Measurements from ENCODE around the gene MPPED1. TPM values are rescaled to one million over a fixed set of nuclear protein-coding genes. Genes with fewer than 3 reads are reported as not detected.

MPPED1 gene
- polyA plus RNA-seq, 1 experiment: not detected

GRCh38 chr22:43377896-43378704, 33.7 kb upstream of the MPPED1 start:
- ChIA-PET POLR2A (no interaction called here), CTCF (interaction anchor here (0.6 to 1.9 kb wide), 5 partner anchors 8 to 147 kb away, joined by 3 to 8 read pairs (median 4); no protein-coding TSS in a partner anchor)
- no peak for TF ChIP-seq CTCF (IDR thresholded peaks at IDR 0.05; ENCODE audit: low read depth, low read length)

DNA sequence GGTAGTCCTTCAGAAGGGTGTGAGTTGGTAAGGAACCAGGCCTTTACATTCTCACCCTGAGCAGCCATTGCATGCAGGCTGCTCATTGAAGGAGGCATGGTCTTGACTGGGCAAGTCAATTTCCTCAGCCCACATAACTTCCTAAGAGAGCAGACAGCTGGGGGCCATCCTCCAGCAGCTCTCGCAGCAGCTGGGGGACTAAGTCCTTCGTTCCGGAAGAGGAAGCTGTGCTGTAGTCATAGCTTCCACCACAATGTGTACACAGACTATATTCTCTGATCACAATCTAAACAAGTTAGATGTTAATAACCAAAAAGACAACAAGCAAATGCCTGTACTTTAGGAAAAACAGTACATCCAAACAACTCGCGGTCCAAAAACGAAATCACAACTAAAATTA, 30.1 kb upstream of the MPPED1 start:
- ChIA-PET CTCF (interaction anchor here (1.3 kb wide), 1 partner anchor 35 kb away, joined by 4 read pairs; no protein-coding TSS in a partner anchor), POLR2A (no interaction called here)
- TF ChIP-seq CTCF (IDR thresholded peaks at IDR 0.05; ENCODE audit: low read depth, low read length): no peak
- DNase-seq (ENCODE audit: low read depth, low spot score): no peak
- Histone ChIP-seq H3K9me3 (ENCODE audit: control insufficient read depth, insufficient read depth, low read length) (no peaks in the 10 kb centered on the region), H3K27me3 (ENCODE audit: control insufficient read depth, insufficient read depth, low read length) (peaks cover 13% of the 10 kb centered on the region), H3K27ac (ENCODE audit: low read depth, low read length) (no peak overlapping the region), H3K4me3 (ENCODE audit: low read depth, low read length) (no peak overlapping the region)

More at GRCh38 chr22:43377896-43378704, 33.7 kb upstream of the MPPED1 start:
- DNase-seq (ENCODE audit: low read depth, low spot score): no peak
- H3K27me3 ChIP-seq (ENCODE audit: control insufficient read depth, insufficient read depth, low read length): peaks cover 13% of the 10 kb centered on the region
- no peak overlapping the region for H3K4me3 ChIP-seq (ENCODE audit: low read depth, low read length)
- no peak overlapping the region for H3K27ac ChIP-seq (ENCODE audit: low read depth, low read length)
- peaks cover 3% of the 10 kb centered on the region; the same call in 1 of the 2 replicates for H3K9me3 ChIP-seq (ENCODE audit: control insufficient read depth, insufficient read depth, low read length)

- peaks cover 3% of the 10 kb centered on the region for H3K27me3 ChIP-seq (ENCODE audit: control insufficient read depth, insufficient read depth, low read length)
- no peaks in the 10 kb centered on the region for H3K9me3 ChIP-seq (ENCODE audit: control insufficient read depth, insufficient read depth, low read length)
- H3K4me3 ChIP-seq (ENCODE audit: low read depth, low read length): no peak overlapping the region
- H3K27ac ChIP-seq (ENCODE audit: low read depth, low read length): no peak overlapping the region
- ChIA-PET CTCF (interaction anchor here (0.9 to 4.8 kb wide), 8 partner anchors 10 to 500 kb away, joined by 3 to 43 read pairs (median 5); no protein-coding TSS in a partner anchor), POLR2A (no interaction called here)
- DNase-seq (ENCODE audit: low read depth, low spot score): no peak
- no peak for TF ChIP-seq CTCF (IDR thresholded peaks at IDR 0.05; ENCODE audit: low read depth, low read length)
Measured at GRCh38 chr22:43384863-43385262, 27.0 kb upstream of the MPPED1 start.

DNA sequence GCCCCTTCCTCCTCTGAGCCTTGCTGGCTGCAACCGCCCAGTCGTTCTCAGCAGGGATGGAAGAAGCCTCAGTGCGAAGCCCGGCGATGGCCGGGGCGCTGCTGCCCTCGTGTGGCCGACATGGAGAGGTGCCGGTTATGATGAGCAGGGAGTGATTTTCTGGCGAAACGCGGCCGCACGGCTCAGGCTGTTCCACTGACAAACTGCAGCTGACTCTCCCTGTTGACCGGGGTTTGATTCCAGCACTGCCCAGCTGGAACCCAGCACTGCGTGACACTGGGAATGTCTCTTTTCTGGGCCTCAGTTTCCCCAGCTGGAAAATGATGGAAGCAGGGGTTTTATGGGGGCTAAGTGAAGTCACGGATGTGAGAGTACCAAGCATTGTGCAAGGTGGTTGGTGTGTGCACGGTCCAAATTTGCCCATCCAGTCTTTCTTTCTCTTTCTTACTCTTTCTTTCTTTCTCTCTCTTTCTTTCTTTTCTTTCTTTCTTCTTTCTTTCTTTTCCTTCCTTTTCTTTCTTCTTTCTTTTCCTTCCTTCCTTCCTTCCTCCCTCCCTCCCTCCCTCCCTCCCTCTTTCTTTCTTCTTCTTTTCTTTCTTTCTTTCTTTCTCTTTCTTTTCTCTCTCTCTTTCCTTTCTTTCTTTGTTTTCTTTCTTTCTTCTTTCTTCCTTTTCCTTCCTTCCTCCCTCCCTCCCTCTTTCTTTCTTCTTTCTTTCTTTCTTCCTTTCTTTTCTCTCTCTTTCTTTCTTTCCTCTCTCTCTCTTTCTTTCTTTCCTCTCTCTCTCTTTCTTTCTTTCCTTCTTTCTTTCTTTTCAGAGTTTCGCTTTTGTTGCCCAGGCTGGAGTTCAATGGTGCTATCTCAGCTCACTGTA, 25.8 kb upstream of the MPPED1 start:
- POLR2A ChIA-PET: interaction anchor here (0.7 kb wide), 1 partner anchor 140 kb away, joined by 9 read pairs; no protein-coding TSS in a partner anchor
- Histone ChIP-seq H3K27ac (ENCODE audit: low read depth, low read length) (no peak overlapping the region), H3K4me3 (ENCODE audit: low read depth, low read length) (no peak overlapping the region), H3K9me3 (ENCODE audit: control insufficient read depth, insufficient read depth, low read length) (no peaks in the 10 kb centered on the region), H3K27me3 (ENCODE audit: control insufficient read depth, insufficient read depth, low read length) (peaks cover 4% of the 10 kb centered on the region)
- peak; percentile 95 for TF ChIP-seq CTCF (IDR thresholded peaks at IDR 0.05; ENCODE audit: low read depth, low read length)
- peak; percentile 36 for DNase-seq (ENCODE audit: low read depth, low spot score)
- CTCF ChIA-PET: interaction anchor here (0.8 to 4.8 kb wide), 12 partner anchors 8 to 499 kb away, joined by 3 to 43 read pairs (median 4); no protein-coding TSS in a partner anchor

All from AG04450 (cell line).